MCF 10A (cell line): ENCODE measurements around the gene NOL6. TPM values are rescaled to one million over a fixed set of nuclear protein-coding genes. Genes with fewer than 3 reads are reported as not detected.

Experiments used
- BruUV-seq: library from RNA; stranded (reverse); fragments of 400-500 nt; replicated peaks from 2 replicates; lab custom pipeline; 2021; lab: Mats Ljungman, UMichigan
- CTCF ChIA-PET: fragments of 300-600 bp; sonication (Branson Sonifier 250); formaldehyde crosslinking; extraction: SDS; loops from one replicate; lab custom pipeline; 2021; ENCODE audit warnings: antibody characterized with exemption, inconsistent platforms; lab: Yijun Ruan, JAX
- POLR2A ChIA-PET: fragments of 300-600, 350-650 bp; sonication (Branson Sonifier 250); formaldehyde crosslinking; extraction: SDS; loops from one replicate; lab custom pipeline; 2020; ENCODE audit warnings: antibody characterized with exemption, inconsistent platforms; lab: Yijun Ruan, JAX
- DNase-seq: peaks from one replicate; pipeline ENCODE4 v3.0.0-alpha.2; 2018; ENCODE audit not compliant: unreplicated experiment
- H3K27ac Mint-ChIP-seq: one replicate; pipeline ENCODE4 v1.8.0; 2022; ENCODE audit warnings: mild to moderate bottlenecking, low read depth, mixed read lengths; ENCODE audit not compliant: unreplicated experiment
- H3K27me3 Mint-ChIP-seq: one replicate; pipeline ENCODE4 v1.8.0; 2022; ENCODE audit warnings: mixed read lengths; ENCODE audit not compliant: insufficient read depth, unreplicated experiment
- H3K36me3 Mint-ChIP-seq: one replicate; pipeline ENCODE4 v1.8.0; 2022; ENCODE audit warnings: mild to moderate bottlenecking, moderate library complexity, mixed read lengths; ENCODE audit not compliant: insufficient read depth, unreplicated experiment
- H3K4me1 Mint-ChIP-seq: one replicate; pipeline ENCODE4 v1.8.0; 2022; ENCODE audit warnings: mixed read lengths; ENCODE audit not compliant: insufficient read depth, unreplicated experiment
- H3K4me3 Mint-ChIP-seq: one replicate; pipeline ENCODE4 v1.8.0; 2022; ENCODE audit warnings: mild to moderate bottlenecking, moderate library complexity, mixed read lengths; ENCODE audit not compliant: unreplicated experiment
- H3K9me3 Mint-ChIP-seq: one replicate; pipeline ENCODE4 v1.8.0; 2022; ENCODE audit warnings: mixed read lengths; ENCODE audit not compliant: unreplicated experiment
- intact Hi-C: fragments of 100-400 bp; cut with micrococcal nuclease; formaldehyde crosslinking; loops from 2 replicates; pipeline ENCODE4 v1.14.1; 2022
- total RNA-seq: library from RNA; stranded (reverse); gene quantifications from 2 replicates; pipeline ENCODE4 v1.2.3, GENCODE V29; 2022
- TF ChIP-seq, protein P1 (sequence below): fragments of 200-600 bp; IDR thresholded peaks from one replicate; pipeline ENCODE4 v1.8.0; 2022; ENCODE audit warnings: antibody characterized with exemption, mild to moderate bottlenecking; ENCODE audit not compliant: unreplicated experiment

NOL6 gene
- total RNA-seq, 1 experiment from 2014 or later = 48.6 TPM

DNA sequence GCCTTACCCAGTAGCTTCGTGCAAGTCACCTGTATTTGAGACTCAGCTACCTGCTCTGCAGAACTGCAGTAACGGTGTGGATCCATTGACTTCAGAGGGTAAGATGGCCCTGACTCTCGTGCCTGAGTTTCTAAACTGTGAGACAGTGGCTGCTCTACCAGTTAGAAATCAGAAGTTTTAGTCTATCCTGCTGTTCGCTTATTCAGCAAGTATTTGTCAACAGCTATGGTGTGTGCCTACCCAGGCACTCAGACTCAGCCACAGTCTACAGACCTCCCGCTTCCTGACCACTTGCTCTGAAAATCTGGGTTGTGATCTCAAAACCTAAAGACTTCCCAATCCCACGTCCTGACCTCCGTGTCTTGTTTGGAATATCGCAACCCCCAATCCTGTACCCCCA is 39.9 kb downstream of the NOL6 start:
- POLR2A ChIA-PET = no interaction called here
- H3K36me3 Mint-ChIP-seq = no peaks in the 10 kb centered on the region
- TF ChIP-seq, protein P1, sequence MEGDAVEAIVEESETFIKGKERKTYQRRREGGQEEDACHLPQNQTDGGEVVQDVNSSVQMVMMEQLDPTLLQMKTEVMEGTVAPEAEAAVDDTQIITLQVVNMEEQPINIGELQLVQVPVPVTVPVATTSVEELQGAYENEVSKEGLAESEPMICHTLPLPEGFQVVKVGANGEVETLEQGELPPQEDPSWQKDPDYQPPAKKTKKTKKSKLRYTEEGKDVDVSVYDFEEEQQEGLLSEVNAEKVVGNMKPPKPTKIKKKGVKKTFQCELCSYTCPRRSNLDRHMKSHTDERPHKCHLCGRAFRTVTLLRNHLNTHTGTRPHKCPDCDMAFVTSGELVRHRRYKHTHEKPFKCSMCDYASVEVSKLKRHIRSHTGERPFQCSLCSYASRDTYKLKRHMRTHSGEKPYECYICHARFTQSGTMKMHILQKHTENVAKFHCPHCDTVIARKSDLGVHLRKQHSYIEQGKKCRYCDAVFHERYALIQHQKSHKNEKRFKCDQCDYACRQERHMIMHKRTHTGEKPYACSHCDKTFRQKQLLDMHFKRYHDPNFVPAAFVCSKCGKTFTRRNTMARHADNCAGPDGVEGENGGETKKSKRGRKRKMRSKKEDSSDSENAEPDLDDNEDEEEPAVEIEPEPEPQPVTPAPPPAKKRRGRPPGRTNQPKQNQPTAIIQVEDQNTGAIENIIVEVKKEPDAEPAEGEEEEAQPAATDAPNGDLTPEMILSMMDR = no peak
- intact Hi-C loops = no loop called here
- no peak for DNase-seq
- no peaks in the 10 kb centered on the region for H3K9me3 Mint-ChIP-seq
- no peak overlapping the region for H3K27ac Mint-ChIP-seq
- no peaks in the 10 kb centered on the region for H3K27me3 Mint-ChIP-seq
- H3K4me3 Mint-ChIP-seq = no peak overlapping the region
- H3K4me1 Mint-ChIP-seq = peaks cover 31% of the 10 kb centered on the region
- no TSS peak for BruUV-seq
- CTCF ChIA-PET = interaction anchor here (0.7 to 1.2 kb wide), 5 partner anchors 16 to 859 kb away, joined by 3 to 4 read pairs (median 3); no protein-coding TSS in a partner anchor

DNA sequence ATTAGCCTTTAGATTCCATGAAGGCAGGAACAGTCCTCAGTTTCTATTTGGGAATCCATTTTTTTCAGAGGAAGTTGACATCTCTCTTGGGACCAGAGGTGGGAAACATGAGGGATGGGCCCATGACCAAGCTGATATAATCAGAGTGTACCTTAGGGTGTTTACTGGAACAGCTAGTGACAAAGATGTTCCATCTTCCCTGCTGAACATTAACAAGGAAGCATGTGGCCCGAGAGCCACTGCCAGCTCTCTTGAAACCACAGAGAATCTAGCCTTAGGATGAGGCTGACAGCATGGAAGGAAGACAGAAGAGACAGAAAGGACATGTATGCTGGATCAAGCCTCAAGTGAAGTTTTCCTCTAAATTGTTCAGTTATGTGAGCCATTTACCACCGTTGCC is 42.3 kb downstream of the NOL6 start:
- POLR2A ChIA-PET = interaction anchor here (0.7 to 0.9 kb wide), 2 partner anchors 8 to 11 kb away, joined by 3 read pairs; no protein-coding TSS in a partner anchor

DNA sequence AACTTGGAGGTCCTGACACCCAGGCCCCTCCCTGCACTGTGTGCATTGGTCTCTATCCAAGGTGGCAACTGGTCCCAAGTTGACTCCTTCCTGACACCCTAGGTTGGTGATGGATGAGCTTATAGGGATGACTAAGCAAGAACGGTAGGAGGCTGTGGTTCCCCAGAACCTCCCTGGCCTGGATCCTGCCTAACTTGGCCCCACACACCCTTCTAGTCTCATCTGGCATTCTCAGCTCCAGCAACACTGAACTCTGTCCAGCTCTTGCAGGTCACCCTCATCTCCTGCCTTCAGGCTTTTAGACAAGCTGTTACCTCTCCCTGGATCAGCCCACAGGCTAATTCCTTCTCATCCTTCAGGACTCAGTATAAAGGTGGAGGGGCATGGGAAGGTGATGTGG is 42.8 kb downstream of the NOL6 start:
- Mint-ChIP-seq H3K27me3 (no peaks in the 10 kb centered on the region), H3K4me1 (peaks cover 17% of the 10 kb centered on the region), H3K4me3 (no peak overlapping the region), H3K27ac (no peak overlapping the region), H3K36me3 (no peaks in the 10 kb centered on the region), H3K9me3 (no peaks in the 10 kb centered on the region)
- no TSS peak for BruUV-seq
- ChIA-PET POLR2A (interaction anchor here (0.7 to 0.9 kb wide), 2 partner anchors 8 to 12 kb away, joined by 3 read pairs; no protein-coding TSS in a partner anchor), CTCF (interaction anchor here (0.6 to 3.1 kb wide), 6 partner anchors 15 to 193 kb away, joined by 3 to 18 read pairs (median 4); partner anchors contain the start of gene AQP3)
- TF ChIP-seq, protein P1 = no peak
- intact Hi-C loops = no loop called here
- DNase-seq = no peak

More for the DNA sequence above, 42.3 kb downstream of the NOL6 start:
- no peak for DNase-seq
- CTCF ChIA-PET = interaction anchor here (0.6 to 3.1 kb wide), 7 partner anchors 16 to 193 kb away, joined by 3 to 18 read pairs (median 4); partner anchors contain the start of gene AQP3
- H3K4me3 Mint-ChIP-seq = no peak overlapping the region
- no peak overlapping the region for H3K27ac Mint-ChIP-seq
- H3K27me3 Mint-ChIP-seq = no peaks in the 10 kb centered on the region
- H3K4me1 Mint-ChIP-seq = peaks cover 17% of the 10 kb centered on the region
- no peaks in the 10 kb centered on the region for H3K36me3 Mint-ChIP-seq
- TF ChIP-seq, protein P1 = no peak
- BruUV-seq = no TSS peak
- intact Hi-C loops = no loop called here
- H3K9me3 Mint-ChIP-seq = no peaks in the 10 kb centered on the region

DNA sequence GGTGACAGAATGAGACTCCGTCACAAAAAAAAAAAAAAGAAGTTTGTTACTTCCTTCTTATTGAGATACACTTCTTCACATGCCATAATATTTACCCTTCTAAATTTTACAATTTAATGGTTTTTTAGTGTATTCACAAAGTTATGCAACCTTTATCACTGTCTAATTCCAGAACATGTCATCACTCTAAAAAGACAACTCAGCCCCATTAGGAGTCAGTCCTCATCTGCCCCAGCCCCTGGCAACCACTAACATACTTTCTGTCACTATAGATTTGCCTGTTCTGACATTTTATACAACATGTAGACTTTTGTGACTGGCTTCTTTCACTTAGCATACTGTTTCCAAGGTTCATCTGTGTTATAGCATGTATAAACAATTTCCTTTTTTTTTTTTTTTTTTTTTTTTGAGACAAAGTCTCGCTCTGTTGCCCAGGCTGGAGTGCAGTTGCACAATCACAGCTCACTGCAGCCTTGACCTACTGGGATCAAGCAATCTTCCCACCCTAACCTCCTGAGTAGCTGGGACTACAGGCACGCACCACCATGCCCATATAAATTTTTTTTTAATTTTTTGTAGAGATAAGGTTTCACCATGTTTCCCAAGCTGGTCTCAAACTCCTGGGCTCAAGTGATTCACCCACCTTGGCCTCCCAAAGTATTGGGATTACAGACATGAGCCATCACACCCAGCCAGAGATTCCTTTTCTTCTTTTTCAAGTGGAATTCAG is 44.3 kb downstream of the NOL6 start:
- Mint-ChIP-seq H3K4me1 (peaks cover 17% of the 10 kb centered on the region), H3K9me3 (no peaks in the 10 kb centered on the region), H3K27me3 (no peaks in the 10 kb centered on the region), H3K27ac (no peak overlapping the region), H3K4me3 (no peak overlapping the region), H3K36me3 (no peaks in the 10 kb centered on the region)
- ChIA-PET POLR2A (interaction anchor here (0.6 kb wide), 1 partner anchor 218 kb away, joined by 3 read pairs; no protein-coding TSS in a partner anchor), CTCF (interaction anchor here (1.8 kb wide), 1 partner anchor 62 kb away, joined by 3 read pairs; no protein-coding TSS in a partner anchor)
- intact Hi-C loops = no loop called here
- TF ChIP-seq, protein P1 = no peak
- BruUV-seq = no TSS peak
- DNase-seq = no peak
